HepG2 (cell line): ENCODE results near the gene HECTD1. TPM values are rescaled to one million over a fixed set of nuclear protein-coding genes. Genes with fewer than 3 reads are reported as not detected.

Experiments used
- ARID5B ChIP-seq: IDR thresholded peaks from 2 replicates; pipeline ENCODE4 v1.4.0; 2020; ENCODE audit warnings: mild to moderate bottlenecking, missing genetic modification reagents
- EEA1 ChIP-seq: sonication (generic); formaldehyde crosslinking; IDR thresholded peaks from 2 replicates; pipeline ENCODE4 v1.5.1; 2020; ENCODE audit warnings: mild to moderate bottlenecking, missing genetic modification reagents, borderline replicate concordance
- ELF4 ChIP-seq: sonication (generic); formaldehyde crosslinking; IDR thresholded peaks from 2 replicates; pipeline ENCODE4 v1.5.0; 2020; ENCODE audit warnings: missing genetic modification reagents, mild to moderate bottlenecking, moderate library complexity, borderline replicate concordance
- HNF1B ChIP-seq: sonication (generic); formaldehyde crosslinking; IDR thresholded peaks from 2 replicates; pipeline ENCODE4 v1.5.1; 2020; ENCODE audit warnings: mild to moderate bottlenecking, moderate library complexity, missing genetic modification reagents
- ISX ChIP-seq: sonication (generic); formaldehyde crosslinking; conservative IDR thresholded peaks from 2 replicates; pipeline ENCODE4 v1.5.0; 2020; ENCODE audit warnings: missing genetic modification reagents
- JUND ChIP-seq: sonication (generic); formaldehyde crosslinking; IDR thresholded peaks from 2 replicates; pipeline ENCODE4 v1.8.0; 2022; ENCODE audit warnings: mild to moderate bottlenecking, missing genetic modification reagents
- MEIS2 ChIP-seq: sonication (generic); formaldehyde crosslinking; IDR thresholded peaks from 2 replicates; pipeline ENCODE4 v1.9.0; 2021; ENCODE audit warnings: mild to moderate bottlenecking, missing genetic modification reagents
- PLSCR1 ChIP-seq: sonication (generic); formaldehyde crosslinking; IDR thresholded peaks from 2 replicates; pipeline ENCODE4 v1.5.0; 2020; ENCODE audit warnings: missing genetic modification reagents, mild to moderate bottlenecking, borderline replicate concordance
- SMARCE1 ChIP-seq: fragments of 450-650 bp; IDR thresholded peaks from 2 replicates; pipeline ENCODE4 v1.6.1; 2017; ENCODE audit warnings: borderline replicate concordance
- SP4 ChIP-seq: sonication (generic); formaldehyde crosslinking; IDR thresholded peaks from 2 replicates; pipeline ENCODE4 v1.8.1; 2023; ENCODE audit warnings: mild to moderate bottlenecking, missing genetic modification reagents
- SUZ12 ChIP-seq: fragments of 150-350 bp; IDR thresholded peaks from 2 replicates; pipeline ENCODE4 v1.6.1; 2014; ENCODE audit warnings: low read depth, low read length
- THAP11 ChIP-seq: IDR thresholded peaks from 2 replicates; pipeline ENCODE4 v1.6.1; 2016; ENCODE audit warnings: missing biosample characterization, missing genetic modification reagents
- XRCC5 ChIP-seq: fragments of 200-400 bp; formaldehyde crosslinking; optimal IDR thresholded peaks from 2 replicates; pipeline ENCODE3; 2017; ENCODE audit warnings: mild to moderate bottlenecking, low read length
- ZBTB14 ChIP-seq: sonication (generic); formaldehyde crosslinking; IDR thresholded peaks from 2 replicates; pipeline ENCODE4 v1.4.0; 2020; ENCODE audit warnings: missing genetic modification reagents
- ZFP36L2 ChIP-seq: sonication (generic); formaldehyde crosslinking; IDR thresholded peaks from 2 replicates; pipeline ENCODE4 v1.4.0; 2020; ENCODE audit warnings: missing genetic modification reagents
- ZFP41 ChIP-seq: sonication (generic); formaldehyde crosslinking; IDR thresholded peaks from 2 replicates; pipeline ENCODE4 v1.4.0; 2020; ENCODE audit warnings: mild to moderate bottlenecking, missing genetic modification reagents, borderline replicate concordance
- ZNF280D ChIP-seq: sonication (generic); formaldehyde crosslinking; IDR thresholded peaks from 2 replicates; pipeline ENCODE4 v1.5.1; 2020; ENCODE audit warnings: mild to moderate bottlenecking, missing genetic modification reagents
- ZNF879 ChIP-seq: sonication (generic); formaldehyde crosslinking; IDR thresholded peaks from 2 replicates; pipeline ENCODE4 v1.8.1; 2023; ENCODE audit warnings: missing genetic modification reagents
- polyA plus RNA-seq, 8 experiments: library from polyadenylated mRNA; depleted of rRNA in 3 of 8; stranded (reverse) in 7 of 8; unstranded in 1 of 8; fragments of >200 nt; fragmentation: Illumina TruSeq in 4 of 8; extraction: Trizol in 4 of 8; gene quantifications; 2 replicates each; pipeline versions ENCODE4 v1.2.1 to v1.2.3, GENCODE V29; 2011 to 2016; ENCODE audit warnings: low read depth in 4 of 8, missing spikeins in 1 of 8, mixed read lengths in 1 of 8; ENCODE audit not compliant: insufficient read depth in 1 of 8
- total RNA-seq, 5 experiments: library from RNA; depleted of rRNA; stranded (reverse); fragments of >200 nt; fragmentation: Illumina TruSeq; extraction: Trizol; gene quantifications; 2 replicates each; pipeline ENCODE4 v1.2.3, GENCODE V29; 2016; ENCODE audit warnings: low read depth in 1 of 5

HECTD1 gene
- total and polyA plus RNA-seq, 2 of the 13 experiments (the other 11 are each of a cell fraction or from before 2014, with no cell fraction given): 312 to 560 TPM

GRCh38 chr14:31207755-31208545 is at the start of gene HECTD1 (continued):
- TF ChIP-seq ZBTB14 (peak; percentile 97), ZFP36L2 (CRISPR knock-in tag) (peak; percentile 93; the same call in 1 of the 2 replicates), ZFP41 (CRISPR knock-in tag) (peak; percentile 98), SMARCE1 (no peak), ZNF280D (CRISPR knock-in tag) (peak; percentile 99), ARID5B (CRISPR knock-in tag) (peak; percentile 92), SUZ12 (no peak), JUND (CRISPR knock-in tag) (peak; percentile 90; the same call in 1 of the 2 replicates), ZNF879 (CRISPR knock-in tag) (peak; percentile 97), MEIS2 (CRISPR knock-in tag) (peak; percentile 80), THAP11 (CRISPR knock-in tag) (peak; percentile 78), EEA1 (CRISPR knock-in tag) (peak; percentile 99), PLSCR1 (CRISPR knock-in tag) (no peak), SP4 (CRISPR knock-in tag) (peak; percentile 82), ELF4 (peak; percentile 98), ISX (CRISPR knock-in tag) (peak; percentile 89; the same call in 1 of the 2 replicates), XRCC5 (peak; percentile 96), HNF1B (peak; percentile 98)
